Measurements from ENCODE around the gene CD300A.

The CD300A gene

DNA sequence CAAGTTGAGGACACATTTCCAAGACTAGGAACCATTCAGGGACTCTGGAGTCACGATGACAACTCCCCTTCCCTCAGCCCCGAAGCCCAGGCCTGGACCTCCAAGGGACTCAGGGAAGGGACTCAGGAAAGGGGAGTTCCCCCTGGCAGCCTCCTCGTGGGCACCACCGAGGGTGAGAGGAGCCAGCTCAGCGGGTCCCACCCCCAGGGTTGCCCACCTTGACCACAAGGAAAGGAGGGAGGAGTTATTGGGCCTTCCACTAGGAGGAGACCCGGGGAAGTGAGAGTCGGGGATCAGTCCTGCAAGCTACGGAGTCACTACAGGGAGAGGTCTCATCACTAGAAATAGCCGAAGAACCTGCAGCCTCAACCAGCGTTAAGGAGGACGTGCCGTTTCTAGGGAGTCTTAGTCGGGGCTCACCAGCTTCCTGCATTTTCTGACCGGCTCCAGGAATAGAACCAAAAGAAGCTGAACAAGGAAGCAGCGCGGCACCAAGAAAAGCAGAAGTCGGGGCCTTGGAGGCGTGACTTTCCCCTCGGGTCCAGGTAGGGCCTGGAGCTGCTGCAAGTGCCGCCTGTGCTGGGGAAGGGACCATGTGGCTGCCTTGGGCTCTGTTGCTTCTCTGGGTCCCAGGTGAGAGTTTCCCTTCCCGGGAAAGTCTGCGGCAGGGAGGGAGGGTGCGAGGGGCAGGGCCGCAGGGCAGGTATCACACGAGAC lies at the start of gene CD300A:
Gene CD300A, plus strand, starts transcription at position 524 of the 717 bp plus-strand sequence. Its CDS starts 70 bp downstream, at position 594.
- DNase-seq (ENCODE audit: low spot score): peak; percentile 62

DNA sequence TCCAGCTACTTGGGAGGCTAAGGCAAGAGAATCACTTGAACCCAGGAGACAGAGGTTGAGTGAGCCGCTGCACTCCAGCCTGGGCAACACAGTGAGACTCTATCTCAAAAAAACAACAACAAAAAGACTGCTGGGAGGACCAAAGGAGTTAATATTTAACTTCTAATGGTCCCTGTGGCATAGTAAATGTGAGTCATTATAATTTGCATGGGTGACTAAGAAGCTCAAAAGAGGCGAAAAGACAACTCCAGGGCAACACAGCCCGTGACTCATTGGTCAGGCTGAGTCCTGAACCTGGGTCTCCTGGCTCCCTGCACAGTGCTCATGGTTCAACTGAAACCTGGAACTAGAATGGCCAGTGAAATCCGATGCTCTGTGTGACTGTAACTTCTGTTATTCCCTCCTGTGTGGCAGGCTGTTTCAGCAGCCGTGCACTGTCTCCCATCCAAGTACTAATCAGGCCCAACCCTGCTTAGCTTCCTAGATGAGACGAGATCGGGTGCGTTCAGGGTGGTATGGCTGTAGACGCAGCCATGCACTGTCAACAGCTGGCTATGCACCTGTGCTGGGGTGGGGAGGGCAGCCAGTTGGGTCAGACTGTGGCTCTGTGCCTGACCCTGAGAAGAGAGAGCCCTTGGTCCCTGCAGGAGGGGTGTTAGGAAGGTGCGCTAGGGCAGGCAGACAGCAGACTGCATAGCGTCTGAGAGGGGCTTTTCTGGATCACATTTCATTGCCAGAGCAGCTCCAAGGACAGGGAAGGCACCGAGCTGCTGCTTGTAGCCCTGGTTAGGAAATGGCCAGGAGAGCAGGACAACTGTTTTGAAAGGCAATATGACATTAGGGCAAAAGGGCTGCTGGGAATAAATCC lies 49.0 kb upstream of the CD300A start:
- DNase-seq (ENCODE audit: low spot score): no peak

DNA sequence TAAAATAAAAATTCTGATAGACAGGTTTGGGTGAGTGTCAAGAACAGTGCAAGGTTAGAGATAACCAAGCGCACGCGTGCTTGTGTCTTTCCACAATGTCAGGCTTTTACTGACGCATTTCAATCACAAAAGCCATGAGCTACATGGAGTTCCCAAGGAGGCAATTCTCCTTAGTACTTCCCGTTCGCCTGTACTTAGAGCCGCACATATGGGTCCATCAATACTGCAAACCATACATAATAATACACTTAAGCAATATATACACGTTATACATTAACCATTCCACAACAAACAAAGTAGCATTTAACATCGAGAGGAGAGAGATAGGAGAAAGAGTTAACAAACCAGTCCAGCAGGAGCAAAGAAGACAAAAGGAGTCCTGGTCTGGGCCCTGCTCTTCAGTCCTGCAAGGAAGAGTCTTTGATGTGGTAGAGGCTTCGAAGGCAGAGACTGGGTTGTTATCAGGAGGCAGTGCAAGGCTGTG lies 46.5 kb upstream of the CD300A start:
- no peak for DNase-seq (ENCODE audit: low spot score)

DNA sequence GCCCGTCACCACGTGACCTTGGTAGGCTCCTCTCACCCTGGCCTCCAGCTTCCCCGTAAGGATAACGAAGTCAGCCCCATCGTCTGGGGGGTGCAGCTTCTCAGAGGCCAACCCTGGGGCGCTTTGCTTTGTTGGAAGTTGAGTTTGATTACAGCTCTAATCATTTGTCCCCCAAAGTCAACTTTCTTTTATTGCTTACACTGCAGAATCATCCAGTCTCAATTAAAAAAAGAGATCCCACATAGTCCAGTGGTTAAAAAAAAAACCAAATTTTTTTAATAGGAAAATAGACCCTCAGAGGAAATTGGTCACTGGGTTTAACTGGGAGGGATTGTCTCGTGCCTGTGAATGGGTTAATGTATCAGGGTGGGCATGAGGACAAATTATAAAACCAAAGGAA lies 42.3 kb upstream of the CD300A start:
- no peak for DNase-seq (ENCODE audit: low spot score)

DNA sequence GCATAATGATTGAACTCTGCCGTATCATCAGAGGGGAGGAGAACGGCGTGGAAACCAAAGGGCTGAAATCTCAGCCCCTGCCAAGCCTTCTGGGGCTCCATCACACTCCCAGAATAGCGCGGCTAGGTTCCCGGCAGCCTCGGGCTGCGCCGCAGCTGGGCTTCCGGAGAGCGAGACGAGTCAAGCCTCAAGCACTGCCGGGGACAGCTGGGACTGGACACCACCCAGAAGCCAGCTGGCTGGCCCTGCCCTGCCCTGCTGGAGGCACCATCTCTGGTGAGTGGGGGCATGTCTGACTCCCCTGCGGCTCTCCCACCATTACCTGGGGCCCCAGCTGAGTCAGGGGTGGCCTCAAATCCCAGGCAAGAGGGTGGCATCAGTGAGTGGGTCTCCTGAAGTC lies 41.8 kb upstream of the CD300A start:
- no peak for DNase-seq (ENCODE audit: low spot score)

DNA sequence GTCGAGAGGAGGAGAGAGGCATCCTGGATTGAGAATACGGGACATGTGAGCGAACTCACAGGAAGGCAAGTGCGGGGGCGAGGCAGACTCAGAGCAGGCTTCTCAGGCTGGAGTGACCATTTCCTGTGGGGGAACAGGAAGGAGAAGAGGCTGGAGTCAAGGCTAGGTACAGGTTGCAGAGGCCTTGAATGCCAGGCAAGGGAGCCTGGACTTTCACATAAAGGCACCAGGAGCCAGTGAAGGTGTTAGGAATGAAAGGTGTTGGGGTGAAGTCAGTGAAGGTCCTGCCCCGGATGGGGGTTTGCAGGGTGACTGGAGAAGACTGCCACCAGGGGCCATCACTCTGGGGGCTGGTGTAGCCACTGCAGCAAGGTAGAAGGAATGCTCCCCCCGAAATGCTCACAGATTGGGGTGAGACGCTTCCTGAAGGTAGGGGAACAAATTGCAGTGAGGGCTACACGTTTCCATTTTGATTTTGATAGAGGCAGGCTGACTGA lies 39.8 kb upstream of the CD300A start:
- DNase-seq (ENCODE audit: low spot score): no peak

DNA sequence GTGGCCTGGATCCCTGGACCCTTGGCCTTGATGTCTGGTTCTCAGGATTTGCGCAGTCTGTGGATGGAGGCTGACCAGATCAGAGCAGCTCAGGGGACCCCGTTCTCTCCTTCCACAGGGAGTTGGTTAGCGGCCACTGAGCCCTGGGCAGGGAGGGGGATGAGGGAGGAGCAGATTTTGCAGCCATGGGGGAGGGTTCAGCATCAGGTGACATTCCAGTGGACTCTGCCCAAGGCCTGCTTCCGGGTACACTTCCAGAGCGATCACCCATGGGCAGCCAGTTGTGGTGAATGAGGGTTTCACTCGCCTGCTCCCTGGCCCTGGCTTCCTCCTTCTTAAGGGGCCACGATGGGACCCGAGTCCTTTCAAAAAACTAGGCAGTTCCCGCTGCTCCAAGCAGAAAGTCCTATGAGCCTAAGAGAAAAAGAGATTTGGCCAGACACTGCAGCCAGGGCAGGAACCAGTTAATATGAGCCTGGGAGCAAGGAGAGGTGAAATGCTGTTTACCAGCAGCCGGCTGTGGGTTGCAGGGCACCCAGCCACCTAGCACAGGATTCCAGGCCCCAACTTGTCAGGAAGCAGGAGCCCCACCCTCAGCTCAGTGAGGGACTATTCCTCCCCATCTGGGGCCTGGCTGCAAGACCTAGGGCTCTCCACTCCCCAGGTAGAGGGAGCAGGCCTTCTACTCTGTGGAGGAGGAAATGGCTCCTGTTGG lies 39.2 kb upstream of the CD300A start:
- no peak for DNase-seq (ENCODE audit: low spot score)

DNA sequence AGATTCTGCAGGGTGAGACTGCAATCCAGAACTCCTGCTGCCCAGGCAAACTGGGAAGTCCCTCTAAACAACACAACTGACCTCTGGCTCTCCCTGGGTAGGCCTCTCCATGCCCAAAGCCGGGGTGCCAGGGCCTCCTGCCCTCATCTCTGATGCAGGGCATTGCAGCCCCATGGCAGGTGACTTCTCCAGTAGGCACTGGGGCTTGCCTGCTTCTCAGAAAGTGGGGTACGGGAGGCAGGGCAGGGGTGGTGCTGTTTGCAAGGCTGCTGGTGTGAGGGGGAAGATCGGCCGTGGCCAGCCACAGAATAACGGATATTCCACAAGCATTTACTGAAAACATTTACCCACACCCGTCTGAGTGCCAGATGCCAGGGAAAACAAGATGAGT lies 38.7 kb upstream of the CD300A start:
- DNase-seq (ENCODE audit: low spot score): no peak

DNA sequence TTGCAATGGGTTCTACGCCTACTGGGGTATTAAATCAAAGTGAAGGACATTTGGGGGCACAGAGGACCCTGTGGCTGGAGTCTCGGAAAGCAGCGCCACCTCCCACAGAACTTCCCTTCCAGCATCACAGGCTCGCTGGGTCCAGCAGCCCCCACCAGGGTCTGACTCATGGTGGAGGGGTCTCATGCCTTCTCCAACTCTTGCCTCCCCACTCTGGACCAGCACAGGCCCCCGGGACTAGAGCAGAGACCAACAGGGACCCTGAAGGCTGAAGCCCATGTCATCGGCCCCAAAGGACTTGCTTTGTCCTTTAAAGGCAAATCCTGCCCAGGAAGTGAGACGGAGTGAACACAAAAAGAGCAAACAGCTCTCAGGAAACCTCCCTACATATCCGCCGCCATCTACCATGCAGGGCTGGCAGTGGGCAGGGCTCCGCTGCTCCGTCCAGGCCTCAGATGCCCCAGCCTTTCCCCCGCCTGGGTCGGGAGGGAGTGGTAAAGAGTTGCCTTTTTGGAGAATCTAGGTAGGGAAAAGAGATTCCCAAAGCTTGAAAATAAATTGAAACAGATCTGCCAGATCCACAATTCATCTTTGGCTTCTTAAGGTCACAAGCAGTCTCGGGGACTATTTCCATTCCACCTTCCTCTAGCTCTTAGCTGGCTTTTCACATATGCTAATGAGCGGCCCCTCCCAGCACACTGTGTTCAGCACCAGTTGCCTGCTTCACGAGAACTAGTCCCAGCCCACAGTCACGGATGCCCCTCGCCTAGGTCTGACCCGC lies 36.6 kb upstream of the CD300A start:
- no peak for DNase-seq (ENCODE audit: low spot score)

DNA sequence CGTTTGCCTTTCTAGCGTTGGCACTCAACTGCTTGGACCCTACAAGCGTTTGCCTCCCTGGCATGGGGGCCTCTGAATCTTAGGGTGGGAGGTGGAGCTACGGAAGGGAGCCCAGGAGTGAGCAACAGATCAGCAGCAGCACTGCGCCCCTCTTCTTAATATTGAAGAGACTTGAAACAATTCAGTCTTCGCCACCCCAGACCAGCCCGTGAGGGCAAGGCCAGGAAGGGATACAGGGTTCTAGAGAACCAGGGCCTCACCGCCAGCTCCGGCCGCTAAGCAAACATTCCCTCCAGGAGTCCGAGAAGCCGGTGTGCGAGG lies 36.1 kb upstream of the CD300A start:
- DNase-seq (ENCODE audit: low spot score): no peak

DNA sequence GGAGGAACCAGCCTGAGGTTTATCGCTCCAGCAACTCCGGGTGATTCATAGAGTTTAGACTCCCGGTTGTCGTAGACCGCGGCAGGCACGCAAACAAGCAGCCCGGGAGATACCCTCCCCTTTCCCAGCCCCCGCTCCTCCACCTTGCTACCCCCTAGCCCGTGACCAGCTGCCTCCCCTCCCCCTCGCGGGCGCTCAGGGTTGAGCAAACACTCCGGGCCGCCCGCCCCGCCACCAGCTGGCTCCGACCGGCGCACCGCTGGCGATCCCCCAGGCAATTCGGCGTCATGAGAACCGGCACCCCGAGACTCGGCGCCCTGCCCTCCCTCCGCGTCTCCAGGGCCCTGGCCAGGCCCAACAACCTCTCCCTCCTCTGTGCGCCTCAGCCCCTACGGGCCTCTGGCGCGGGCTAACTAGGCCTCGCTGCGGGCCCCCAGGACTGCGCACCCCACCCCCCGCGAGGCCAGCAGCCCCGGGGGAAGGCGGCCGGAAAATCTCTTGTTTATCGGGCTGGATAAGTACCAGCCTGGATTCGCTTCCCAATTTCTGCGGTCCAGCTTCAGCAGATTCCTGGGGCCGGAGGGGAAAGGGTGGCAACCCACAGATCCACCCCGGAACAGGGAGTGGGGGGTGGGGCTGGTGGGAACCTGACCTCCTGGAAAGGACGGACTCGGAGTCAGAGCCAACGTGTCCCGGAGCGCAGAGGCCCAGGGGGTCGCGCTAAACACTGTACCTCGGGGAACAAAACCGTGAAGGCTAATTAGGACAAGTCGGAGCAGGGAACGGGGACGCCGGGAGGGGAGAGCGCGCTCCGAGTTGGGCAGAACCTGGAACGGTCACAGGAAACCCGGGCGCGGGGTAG lies 35.5 kb upstream of the CD300A start:
- no peak for DNase-seq (ENCODE audit: low spot score)

DNA sequence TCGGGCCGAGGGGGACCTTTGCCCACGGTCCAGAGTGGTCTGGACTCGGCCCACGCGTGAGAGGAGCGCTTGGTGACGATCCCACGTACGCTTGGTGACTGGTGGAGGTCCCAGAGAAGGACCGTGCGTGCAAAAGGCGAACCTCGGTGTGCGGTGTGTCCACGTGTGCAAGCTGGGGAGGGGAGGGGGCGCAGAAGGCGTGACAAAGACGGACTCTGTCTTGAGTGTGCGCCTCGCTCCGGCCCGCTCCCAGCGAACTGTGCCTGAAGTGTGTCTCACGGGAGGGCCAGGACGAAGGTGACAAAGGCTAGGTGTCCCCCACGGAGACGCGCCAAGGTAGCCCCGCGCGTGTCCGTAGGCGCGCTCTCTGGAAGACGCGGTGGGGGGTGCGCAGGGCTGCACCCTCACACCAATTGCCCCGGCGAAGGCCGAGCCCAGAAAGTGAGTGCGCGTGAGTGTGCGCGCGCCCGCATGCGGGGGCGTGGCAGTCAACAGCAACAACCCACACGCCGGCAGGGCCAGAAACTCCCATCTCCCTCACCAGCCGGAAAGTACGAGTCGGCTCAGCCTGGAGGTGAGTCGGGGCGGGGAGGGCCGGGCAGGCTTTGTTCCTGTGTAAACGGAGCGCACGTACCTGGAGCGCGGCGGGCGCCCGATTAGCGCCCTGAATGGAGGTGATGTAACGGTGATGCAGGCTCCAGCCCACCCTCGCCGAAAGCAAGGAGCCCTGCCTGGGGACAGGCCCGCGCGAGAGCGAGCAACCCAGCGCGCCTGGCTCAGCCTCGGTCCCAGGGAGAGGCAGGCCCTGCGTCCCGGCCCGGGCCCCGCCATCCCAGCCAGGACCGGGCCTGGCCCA lies 34.6 kb upstream of the CD300A start, which contains the start of gene GPRC5C:
Gene GPRC5C, plus strand, starts transcription at position 521 of the 856 bp plus-strand sequence. CDS start 7,689 bp downstream, outside the sequence.
- no peak for DNase-seq (ENCODE audit: low spot score)

DNA sequence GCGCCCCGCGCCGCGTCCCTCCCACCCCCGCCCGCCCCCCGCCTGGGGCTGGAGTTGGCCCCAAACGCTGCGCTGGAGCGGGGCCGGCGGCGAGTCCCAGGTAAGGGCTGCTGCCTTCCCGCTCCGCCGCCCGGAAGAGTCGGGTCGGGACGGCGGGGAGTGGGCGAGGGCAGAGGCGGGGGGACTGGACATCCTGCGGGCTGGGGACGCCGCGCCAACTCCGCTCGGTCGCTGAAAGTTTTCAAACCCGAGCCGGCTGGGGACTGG lies 34.1 kb upstream of the CD300A start:
- DNase-seq (ENCODE audit: low spot score): no peak

DNA sequence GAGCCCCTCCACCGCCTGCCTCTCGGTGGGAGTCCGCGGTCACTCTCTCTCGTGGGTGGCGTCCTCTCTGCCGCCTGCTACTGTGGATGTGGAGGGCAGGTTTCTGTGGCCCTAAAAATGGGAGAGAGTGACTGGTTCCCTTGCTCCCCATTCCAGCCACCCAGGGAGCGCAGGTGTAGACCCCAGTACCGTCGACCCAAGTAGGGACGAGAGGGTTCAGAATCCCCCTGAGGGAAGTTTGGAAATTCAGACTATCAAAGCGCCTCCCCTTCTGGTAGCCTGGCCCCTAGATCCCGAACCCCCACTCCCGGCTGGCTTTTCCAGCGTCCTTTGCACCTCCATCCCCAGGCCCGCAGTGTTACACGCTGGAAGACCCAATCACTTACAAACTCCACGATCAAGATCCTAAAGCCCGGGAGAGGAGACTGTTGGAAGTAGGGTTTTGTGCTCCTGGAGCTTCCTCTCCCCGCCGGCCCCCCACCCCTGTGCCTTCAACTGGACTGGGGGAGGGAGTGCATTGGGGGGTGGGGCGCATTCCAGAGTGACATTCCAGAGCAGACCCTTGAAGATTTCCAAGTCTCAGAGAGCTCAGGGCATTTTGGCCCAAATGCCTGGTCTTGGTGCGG lies 33.6 kb upstream of the CD300A start:
- DNase-seq (ENCODE audit: low spot score): no peak

DNA sequence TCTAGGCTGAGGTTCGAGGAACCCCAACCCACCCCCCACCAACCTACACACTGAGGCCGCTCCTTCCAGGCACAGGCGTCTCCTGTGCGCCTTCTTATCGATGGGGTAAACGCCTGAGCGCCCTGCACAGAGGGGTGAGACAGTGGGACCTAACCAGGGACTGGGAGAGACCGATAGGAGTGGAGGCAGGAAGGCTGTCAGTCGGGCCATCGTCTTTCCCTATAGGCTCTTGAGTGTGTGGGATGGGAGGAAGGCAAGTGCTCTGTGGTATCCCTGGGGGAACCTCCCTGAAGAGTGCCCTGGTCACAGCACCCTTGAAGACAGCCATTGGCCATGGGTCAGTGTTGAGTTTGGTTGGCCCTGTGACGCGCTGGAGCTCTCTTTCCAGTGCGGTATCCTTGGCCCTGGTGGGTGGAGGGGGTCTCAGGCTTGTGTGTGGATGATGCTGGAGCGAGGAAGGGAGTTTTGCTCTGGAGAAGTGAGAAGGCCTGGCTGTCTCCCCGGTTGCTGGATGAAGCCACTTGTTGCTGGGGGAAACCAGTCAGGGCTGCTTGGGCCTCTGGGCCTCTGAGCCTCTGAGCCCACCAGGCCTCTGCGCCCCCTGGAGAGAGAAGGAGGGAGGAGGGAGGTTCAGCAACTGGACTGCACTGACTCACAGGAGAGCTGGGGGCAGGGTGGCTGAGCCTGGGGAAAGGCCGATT lies 32.9 kb upstream of the CD300A start:
- DNase-seq (ENCODE audit: low spot score): no peak

DNA sequence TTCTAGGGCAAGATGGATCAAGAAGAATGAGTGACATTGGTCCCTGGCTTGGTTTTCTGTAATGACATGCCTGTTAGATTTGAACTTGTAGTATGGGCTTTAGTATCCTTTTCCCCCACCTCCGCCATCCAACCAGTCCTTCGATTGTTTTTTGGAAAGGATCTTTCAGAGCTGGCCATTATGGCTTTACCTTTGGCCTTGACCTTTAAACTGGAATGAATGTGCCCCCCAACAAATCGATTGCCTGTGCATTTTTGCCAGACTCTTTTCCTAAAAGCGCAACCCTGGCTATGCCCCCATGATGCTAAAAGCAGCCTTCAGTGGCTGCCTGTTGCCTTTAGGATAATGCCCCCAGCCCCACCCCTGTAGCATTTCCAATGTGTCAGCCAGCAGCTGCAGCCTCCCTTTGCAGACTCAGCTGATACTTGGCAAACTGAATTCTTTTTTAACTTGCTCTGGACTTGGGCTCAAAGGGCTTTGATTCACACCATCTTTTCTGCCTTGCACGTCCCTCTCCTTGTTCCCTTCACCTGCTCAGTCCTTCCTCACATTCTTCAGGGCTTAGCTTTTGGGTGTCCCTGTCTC lies 30.6 kb upstream of the CD300A start:
- DNase-seq (ENCODE audit: low spot score): no peak

DNA sequence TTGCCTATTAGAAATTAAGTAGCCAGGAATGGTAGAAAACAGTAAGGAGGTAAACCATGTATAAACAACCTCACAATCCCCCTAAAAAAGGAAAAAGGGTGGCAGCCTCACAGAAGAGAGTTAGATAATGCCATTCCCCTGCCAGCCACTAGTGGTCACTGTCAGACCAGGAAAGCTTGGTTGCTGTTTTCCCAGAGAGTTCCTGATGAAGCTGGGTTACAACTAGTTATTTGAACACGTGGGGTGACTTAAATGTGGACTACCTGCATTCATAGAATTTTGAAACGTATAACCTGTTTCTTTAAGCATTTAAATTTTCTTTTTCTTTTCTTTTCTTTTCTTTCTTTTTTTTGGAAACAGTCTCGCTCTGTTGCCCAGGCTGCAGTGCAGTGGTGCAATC lies 28.7 kb upstream of the CD300A start:
- DNase-seq (ENCODE audit: low spot score): no peak

Measured in pons (tissue), 1 donor.